HEK293 (cell line): ENCODE results near the gene CLPSL2.

Source experiments
- CTCF ChIA-PET: fragments of 350-600 bp; formaldehyde crosslinking; extraction: SDS; loops from one replicate; lab custom pipeline; 2021; ENCODE audit warnings: antibody characterized with exemption; lab: Yijun Ruan, JAX
- POLR2A ChIA-PET: fragments of 300-600 bp; formaldehyde crosslinking; extraction: SDS; loops from one replicate; lab custom pipeline; 2020; ENCODE audit warnings: antibody characterized with exemption, inconsistent platforms; lab: Yijun Ruan, JAX
- H3K27ac ChIP-seq: fragments of 200-500 bp; sonication (Bioruptor generic); 2 replicates; pipeline ENCODE4 v1.5.1; 2014; ENCODE audit warnings: low read depth, low read length, control low read depth, inconsistent platforms; ENCODE audit errors: extremely low read depth
- H3K36me3 ChIP-seq, 2 experiments: fragments of 200-500 bp in 1 of 2; sonication (Bioruptor generic) in 1 of 2; 1 replicate in 1 of 2; 2 replicates in 1 of 2; pipeline ENCODE4 v1.5.1; 2014 to 2017; ENCODE audit warnings: inconsistent platforms in 2 of 2, low read length in 2 of 2; ENCODE audit not compliant: control insufficient read depth in 2 of 2, insufficient read depth in 1 of 2
- H3K4me1 ChIP-seq: fragments of 200-500 bp; sonication (Bioruptor generic); 2 replicates; pipeline ENCODE4 v1.5.1; 2014; ENCODE audit warnings: mild to moderate bottlenecking, low read length, inconsistent platforms; ENCODE audit not compliant: control insufficient read depth, insufficient read depth
- H3K4me3 ChIP-seq: 2 replicates; pipeline ENCODE4 v1.5.1; 2011; ENCODE audit warnings: low read depth, mild to moderate bottlenecking, control low read depth, low read length, moderate library complexity
- H3K9me3 ChIP-seq: fragments of 200-500 bp; sonication (Bioruptor generic); 2 replicates; pipeline ENCODE4 v1.5.1; 2014; ENCODE audit warnings: low read depth, low read length, inconsistent platforms; ENCODE audit not compliant: control insufficient read depth, insufficient read depth
- KLF7 ChIP-seq: fragments of 450-650 bp; formaldehyde crosslinking; IDR thresholded peaks from 2 replicates; pipeline ENCODE4 v1.5.1; 2016; ENCODE audit warnings: missing biosample characterization, missing genetic modification characterization, borderline replicate concordance
- SP7 ChIP-seq: fragments of 450-650 bp; formaldehyde crosslinking; IDR thresholded peaks from 2 replicates; pipeline ENCODE4 v1.5.1; 2016; ENCODE audit warnings: missing biosample characterization, missing genetic modification characterization
- TCF7L2 ChIP-seq: IDR thresholded peaks from 2 replicates; pipeline ENCODE4 v1.6.1; 2011; ENCODE audit warnings: low read depth, mild to moderate bottlenecking, inconsistent platforms, low read length, moderate library complexity, borderline replicate concordance
- ZFP37 ChIP-seq: fragments of 450-650 bp; formaldehyde crosslinking; IDR thresholded peaks from 2 replicates; pipeline ENCODE4 v1.5.1; 2016; ENCODE audit warnings: missing biosample characterization, missing genetic modification characterization
- ZNF112 ChIP-seq: fragments of 450-650 bp; formaldehyde crosslinking; IDR thresholded peaks from 2 replicates; pipeline ENCODE4 v1.5.0; 2017; ENCODE audit warnings: missing biosample characterization, missing genetic modification characterization
- ZNF132 ChIP-seq: fragments of 450-650 bp; formaldehyde crosslinking; IDR thresholded peaks from 2 replicates; pipeline ENCODE4 v1.5.1; 2017; ENCODE audit warnings: missing biosample characterization, missing genetic modification characterization, borderline replicate concordance
- ZNF174 ChIP-seq: fragments of 450-650 bp; formaldehyde crosslinking; IDR thresholded peaks from 2 replicates; pipeline ENCODE4 v1.5.0; 2017; ENCODE audit warnings: missing biosample characterization, mild to moderate bottlenecking, missing genetic modification characterization
- ZNF2 ChIP-seq: fragments of 450-650 bp; formaldehyde crosslinking; IDR thresholded peaks from 2 replicates; pipeline ENCODE4 v1.5.1; 2016; ENCODE audit warnings: missing biosample characterization, missing genetic modification characterization
- ZNF24 ChIP-seq: fragments of 450-650 bp; formaldehyde crosslinking; IDR thresholded peaks from 2 replicates; pipeline ENCODE4 v1.5.1; 2016; ENCODE audit warnings: missing biosample characterization, missing genetic modification characterization
- ZNF266 ChIP-seq: fragments of 450-650 bp; formaldehyde crosslinking; IDR thresholded peaks from 2 replicates; pipeline ENCODE4 v1.5.1; 2016; ENCODE audit warnings: missing biosample characterization, missing genetic modification characterization, low read depth
- ZNF391 ChIP-seq: fragments of 450-650 bp; formaldehyde crosslinking; IDR thresholded peaks from 2 replicates; pipeline ENCODE4 v1.5.1; 2016; ENCODE audit warnings: low read depth, missing biosample characterization, missing genetic modification characterization, borderline replicate concordance
- ZNF394 ChIP-seq: fragments of 450-650 bp; formaldehyde crosslinking; IDR thresholded peaks from 2 replicates; pipeline ENCODE4 v1.5.1; 2016; ENCODE audit warnings: missing biosample characterization, missing genetic modification characterization, mild to moderate bottlenecking, moderate library complexity, borderline replicate concordance
- ZNF501 ChIP-seq: fragments of 450-650 bp; formaldehyde crosslinking; IDR thresholded peaks from 2 replicates; pipeline ENCODE4 v1.5.1; 2016; ENCODE audit warnings: missing biosample characterization, missing genetic modification characterization
- ZNF530 ChIP-seq: fragments of 450-650 bp; formaldehyde crosslinking; IDR thresholded peaks from 2 replicates; pipeline ENCODE4 v1.5.1; 2016; ENCODE audit warnings: low read depth, missing biosample characterization, missing genetic modification characterization
- ZNF555 ChIP-seq: fragments of 450-650 bp; formaldehyde crosslinking; conservative IDR thresholded peaks from 2 replicates; pipeline ENCODE4 v1.5.1; 2017; ENCODE audit warnings: missing biosample characterization, mild to moderate bottlenecking, missing genetic modification characterization, inconsistent platforms
- ZNF560 ChIP-seq: fragments of 450-650 bp; formaldehyde crosslinking; IDR thresholded peaks from 2 replicates; pipeline ENCODE4 v1.5.1; 2017; ENCODE audit warnings: missing biosample characterization, missing genetic modification characterization, borderline replicate concordance
- ZNF561 ChIP-seq: fragments of 450-650 bp; IDR thresholded peaks from 2 replicates; pipeline ENCODE4 v1.5.1; 2018; ENCODE audit warnings: missing biosample characterization, missing genetic modification characterization, borderline replicate concordance
- ZNF621 ChIP-seq: fragments of 450-650 bp; formaldehyde crosslinking; IDR thresholded peaks from 2 replicates; pipeline ENCODE4 v1.5.1; 2017; ENCODE audit warnings: missing biosample characterization, missing genetic modification characterization
- ZNF843 ChIP-seq: fragments of 450-650 bp; formaldehyde crosslinking; IDR thresholded peaks from 2 replicates; pipeline ENCODE4 v1.5.1; 2016; ENCODE audit warnings: missing biosample characterization, missing genetic modification characterization
- TF ChIP-seq, protein P1 (sequence below): fragments of 450-650 bp; formaldehyde crosslinking; IDR thresholded peaks from 2 replicates; pipeline ENCODE4 v1.5.1; 2017; ENCODE audit warnings: missing biosample characterization, missing genetic modification characterization
- TF ChIP-seq, protein P2 (sequence below): fragments of 450-650 bp; formaldehyde crosslinking; IDR thresholded peaks from 2 replicates; pipeline ENCODE4 v1.5.1; 2017; ENCODE audit warnings: missing biosample characterization, missing genetic modification characterization
- TF ChIP-seq, protein P3 (sequence below): fragments of 450-650 bp; formaldehyde crosslinking; IDR thresholded peaks from 2 replicates; pipeline ENCODE4 v1.5.1; 2016; ENCODE audit warnings: missing biosample characterization, missing genetic modification characterization
- TF ChIP-seq, protein P4 (sequence below): fragments of 450-650 bp; IDR thresholded peaks from 2 replicates; pipeline ENCODE4 v1.5.1; 2018; ENCODE audit warnings: missing biosample characterization, mild to moderate bottlenecking, missing genetic modification characterization
- TF ChIP-seq, protein P5 (sequence below): sonication (generic); formaldehyde crosslinking; IDR thresholded peaks from 2 replicates; pipeline ENCODE4 v1.8.1; 2022; ENCODE audit warnings: mild to moderate bottlenecking, moderate library complexity, missing genetic modification reagents

CLPSL2 gene

GRCh38 chr6:35771343-35771627 lies 5.1 kb upstream of the CLPSL2 start (continued):
- no peak for TF ChIP-seq ZNF2 (tag by site-specific recombination)
- no peak for TF ChIP-seq ZNF266 (tag by site-specific recombination)
- TF ChIP-seq ZNF560 (tag by site-specific recombination): no peak

- Histone ChIP-seq H3K36me3 (no peaks in the 10 kb centered on the region), H3K4me3 (no peak overlapping the region), H3K27ac (no peak overlapping the region), H3K4me1 (no peaks in the 10 kb centered on the region), H3K9me3 (no peaks in the 10 kb centered on the region)
- TF ChIP-seq SP7 (tag by site-specific recombination) (no peak), ZNF555 (tag by site-specific recombination) (no peak), ZNF501 (tag by site-specific recombination) (no peak), ZNF112 (tag by site-specific recombination) (no peak), KLF7 (tag by site-specific recombination) (no peak), TCF7L2 (no peak)
- TF ChIP-seq, protein P1, sequence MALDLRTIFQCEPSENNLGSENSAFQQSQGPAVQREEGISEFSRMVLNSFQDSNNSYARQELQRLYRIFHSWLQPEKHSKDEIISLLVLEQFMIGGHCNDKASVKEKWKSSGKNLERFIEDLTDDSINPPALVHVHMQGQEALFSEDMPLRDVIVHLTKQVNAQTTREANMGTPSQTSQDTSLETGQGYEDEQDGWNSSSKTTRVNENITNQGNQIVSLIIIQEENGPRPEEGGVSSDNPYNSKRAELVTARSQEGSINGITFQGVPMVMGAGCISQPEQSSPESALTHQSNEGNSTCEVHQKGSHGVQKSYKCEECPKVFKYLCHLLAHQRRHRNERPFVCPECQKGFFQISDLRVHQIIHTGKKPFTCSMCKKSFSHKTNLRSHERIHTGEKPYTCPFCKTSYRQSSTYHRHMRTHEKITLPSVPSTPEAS (tag by site-specific recombination): no peak
- POLR2A ChIA-PET: interaction anchor here (0.7 kb wide), 1 partner anchor 243 kb away, joined by 3 read pairs; no protein-coding TSS in a partner anchor
- CTCF ChIA-PET: interaction anchor here (0.6 to 0.8 kb wide), 4 partner anchors 17 to 224 kb away, joined by 3 to 4 read pairs (median 3); no protein-coding TSS in a partner anchor
Measured at GRCh38 chr6:35774116-35774794, 2.1 kb upstream of the CLPSL2 start.

DNA sequence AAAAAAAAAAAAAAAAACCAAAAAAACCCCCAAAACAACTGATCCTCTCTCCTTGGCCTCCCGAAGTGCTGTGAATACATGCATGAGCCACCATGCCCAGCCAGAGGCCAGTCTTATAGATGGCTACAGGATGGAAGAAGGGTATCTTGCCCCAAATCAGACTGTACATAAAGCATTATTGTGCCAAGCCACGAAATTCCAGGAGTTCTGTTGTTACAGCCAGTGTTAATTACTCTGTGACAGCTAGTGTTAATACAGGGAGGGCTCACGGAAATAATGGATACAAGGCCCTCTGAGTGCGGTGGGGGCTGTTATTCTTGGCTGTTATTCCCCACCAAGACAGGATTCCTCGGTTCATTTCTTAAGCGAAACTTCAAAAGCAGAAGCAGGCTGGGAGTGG lies 1.4 kb upstream of the CLPSL2 start:
- ChIA-PET POLR2A (no interaction called here), CTCF (no interaction called here)
- TF ChIP-seq ZNF561 (no peak), ZNF24 (tag by site-specific recombination) (no peak), ZNF394 (tag by site-specific recombination) (no peak), ZNF621 (tag by site-specific recombination) (no peak), ZFP37 (tag by site-specific recombination) (no peak), ZNF174 (tag by site-specific recombination) (no peak), ZNF132 (tag by site-specific recombination) (no peak), ZNF560 (tag by site-specific recombination) (no peak), ZNF530 (tag by site-specific recombination) (no peak), ZNF391 (tag by site-specific recombination) (no peak), ZNF843 (tag by site-specific recombination) (no peak), KLF7 (tag by site-specific recombination) (no peak)
- TF ChIP-seq, protein P2, sequence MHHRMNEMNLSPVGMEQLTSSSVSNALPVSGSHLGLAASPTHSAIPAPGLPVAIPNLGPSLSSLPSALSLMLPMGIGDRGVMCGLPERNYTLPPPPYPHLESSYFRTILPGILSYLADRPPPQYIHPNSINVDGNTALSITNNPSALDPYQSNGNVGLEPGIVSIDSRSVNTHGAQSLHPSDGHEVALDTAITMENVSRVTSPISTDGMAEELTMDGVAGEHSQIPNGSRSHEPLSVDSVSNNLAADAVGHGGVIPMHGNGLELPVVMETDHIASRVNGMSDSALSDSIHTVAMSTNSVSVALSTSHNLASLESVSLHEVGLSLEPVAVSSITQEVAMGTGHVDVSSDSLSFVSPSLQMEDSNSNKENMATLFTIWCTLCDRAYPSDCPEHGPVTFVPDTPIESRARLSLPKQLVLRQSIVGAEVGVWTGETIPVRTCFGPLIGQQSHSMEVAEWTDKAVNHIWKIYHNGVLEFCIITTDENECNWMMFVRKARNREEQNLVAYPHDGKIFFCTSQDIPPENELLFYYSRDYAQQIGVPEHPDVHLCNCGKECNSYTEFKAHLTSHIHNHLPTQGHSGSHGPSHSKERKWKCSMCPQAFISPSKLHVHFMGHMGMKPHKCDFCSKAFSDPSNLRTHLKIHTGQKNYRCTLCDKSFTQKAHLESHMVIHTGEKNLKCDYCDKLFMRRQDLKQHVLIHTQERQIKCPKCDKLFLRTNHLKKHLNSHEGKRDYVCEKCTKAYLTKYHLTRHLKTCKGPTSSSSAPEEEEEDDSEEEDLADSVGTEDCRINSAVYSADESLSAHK (tag by site-specific recombination): no peak
- TF ChIP-seq, protein P3, sequence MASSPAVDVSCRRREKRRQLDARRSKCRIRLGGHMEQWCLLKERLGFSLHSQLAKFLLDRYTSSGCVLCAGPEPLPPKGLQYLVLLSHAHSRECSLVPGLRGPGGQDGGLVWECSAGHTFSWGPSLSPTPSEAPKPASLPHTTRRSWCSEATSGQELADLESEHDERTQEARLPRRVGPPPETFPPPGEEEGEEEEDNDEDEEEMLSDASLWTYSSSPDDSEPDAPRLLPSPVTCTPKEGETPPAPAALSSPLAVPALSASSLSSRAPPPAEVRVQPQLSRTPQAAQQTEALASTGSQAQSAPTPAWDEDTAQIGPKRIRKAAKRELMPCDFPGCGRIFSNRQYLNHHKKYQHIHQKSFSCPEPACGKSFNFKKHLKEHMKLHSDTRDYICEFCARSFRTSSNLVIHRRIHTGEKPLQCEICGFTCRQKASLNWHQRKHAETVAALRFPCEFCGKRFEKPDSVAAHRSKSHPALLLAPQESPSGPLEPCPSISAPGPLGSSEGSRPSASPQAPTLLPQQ (tag by site-specific recombination): no peak
- TF ChIP-seq, protein P4, sequence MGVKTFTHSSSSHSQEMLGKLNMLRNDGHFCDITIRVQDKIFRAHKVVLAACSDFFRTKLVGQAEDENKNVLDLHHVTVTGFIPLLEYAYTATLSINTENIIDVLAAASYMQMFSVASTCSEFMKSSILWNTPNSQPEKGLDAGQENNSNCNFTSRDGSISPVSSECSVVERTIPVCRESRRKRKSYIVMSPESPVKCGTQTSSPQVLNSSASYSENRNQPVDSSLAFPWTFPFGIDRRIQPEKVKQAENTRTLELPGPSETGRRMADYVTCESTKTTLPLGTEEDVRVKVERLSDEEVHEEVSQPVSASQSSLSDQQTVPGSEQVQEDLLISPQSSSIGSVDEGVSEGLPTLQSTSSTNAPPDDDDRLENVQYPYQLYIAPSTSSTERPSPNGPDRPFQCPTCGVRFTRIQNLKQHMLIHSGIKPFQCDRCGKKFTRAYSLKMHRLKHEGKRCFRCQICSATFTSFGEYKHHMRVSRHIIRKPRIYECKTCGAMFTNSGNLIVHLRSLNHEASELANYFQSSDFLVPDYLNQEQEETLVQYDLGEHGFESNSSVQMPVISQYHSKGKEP (tag by site-specific recombination): no peak
- TF ChIP-seq, protein P5, sequence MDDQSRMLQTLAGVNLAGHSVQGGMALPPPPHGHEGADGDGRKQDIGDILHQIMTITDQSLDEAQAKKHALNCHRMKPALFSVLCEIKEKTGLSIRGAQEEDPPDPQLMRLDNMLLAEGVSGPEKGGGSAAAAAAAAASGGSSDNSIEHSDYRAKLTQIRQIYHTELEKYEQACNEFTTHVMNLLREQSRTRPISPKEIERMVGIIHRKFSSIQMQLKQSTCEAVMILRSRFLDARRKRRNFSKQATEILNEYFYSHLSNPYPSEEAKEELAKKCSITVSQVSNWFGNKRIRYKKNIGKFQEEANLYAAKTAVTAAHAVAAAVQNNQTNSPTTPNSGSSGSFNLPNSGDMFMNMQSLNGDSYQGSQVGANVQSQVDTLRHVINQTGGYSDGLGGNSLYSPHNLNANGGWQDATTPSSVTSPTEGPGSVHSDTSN (CRISPR knock-in tag): no peak
- Histone ChIP-seq H3K27ac (no peak overlapping the region), H3K4me3 (no peak overlapping the region), H3K4me1 (no peaks in the 10 kb centered on the region), H3K9me3 (no peaks in the 10 kb centered on the region), H3K36me3 (no peaks in the 10 kb centered on the region)
